HG02571 (cell line): ENCODE measurements around the gene CCDC188.

ENCODE experiments used
- ATAC-seq: cut with Tn5 transposase; IDR thresholded peaks from one replicate; pipeline ENCODE4 v1.9.1; 2021; ENCODE audit warnings: mild to moderate bottlenecking, moderate library complexity; ENCODE audit not compliant: unreplicated experiment

The CCDC188 gene

GRCh38 chr22:20150381-20151275 lies at the start of gene CCDC188:
CCDC188 (minus strand) TSS chr22:20151055; CDS start chr22:20150986, 69 bp downstream.
- no peak for ATAC-seq

GRCh38 chr22:20199906-20200305 lies 49.1 kb upstream of the CCDC188 start:
- ATAC-seq = no peak

- ATAC-seq = no peak
Measured at GRCh38 chr22:20199413-20199842, 48.6 kb upstream of the CCDC188 start.

GRCh38 chr22:20198557-20199319 lies 47.9 kb upstream of the CCDC188 start:
- no peak for ATAC-seq

- ATAC-seq = no peak
Measured at GRCh38 chr22:20197407-20198030, 46.7 kb upstream of the CCDC188 start.

- ATAC-seq = no peak
Measured at GRCh38 chr22:20196094-20196842, 45.4 kb upstream of the CCDC188 start.

- ATAC-seq = no peak
Measured at GRCh38 chr22:20194681-20195593, 44.1 kb upstream of the CCDC188 start.

GRCh38 chr22:20193761-20194494 lies 43.1 kb upstream of the CCDC188 start:
- no peak for ATAC-seq

GRCh38 chr22:20192972-20193760 lies 42.3 kb upstream of the CCDC188 start:
- ATAC-seq = no peak

GRCh38 chr22:20192293-20192971 lies 41.6 kb upstream of the CCDC188 start:
- no peak for ATAC-seq

GRCh38 chr22:20191803-20192202 lies 40.9 kb upstream of the CCDC188 start:
- no peak for ATAC-seq

- ATAC-seq = no peak
Measured at GRCh38 chr22:20191000-20191515, 40.2 kb upstream of the CCDC188 start.

- no peak for ATAC-seq
Measured at GRCh38 chr22:20188567-20188877, 37.7 kb upstream of the CCDC188 start.

GRCh38 chr22:20187777-20188566 lies 37.1 kb upstream of the CCDC188 start:
- ATAC-seq = no peak

GRCh38 chr22:20186871-20187546 lies 36.2 kb upstream of the CCDC188 start:
- ATAC-seq = no peak

- ATAC-seq = no peak
Measured at GRCh38 chr22:20186183-20186870, 35.5 kb upstream of the CCDC188 start.
